Stimulated activated CD4-positive, alpha-beta T cell treated with anti-CD3 and anti-CD28 coated beads, TNF-alpha, amount 100 ng/mL, for 4 hours (primary cell): ENCODE measurements around the gene SLC13A2.
"Not testable (repeated sequence)": the region's sequence is repeated elsewhere in the genome, so short reads cannot be mapped to it uniquely, and the experiment has no call there.

Experiments
- DNase-seq, 3 experiments: peaks; one replicate each; pipeline ENCODE4 v3.0.0-alpha.2; 2020; ENCODE audit warnings: low read depth in 3 of 3

Gene SLC13A2

DNA sequence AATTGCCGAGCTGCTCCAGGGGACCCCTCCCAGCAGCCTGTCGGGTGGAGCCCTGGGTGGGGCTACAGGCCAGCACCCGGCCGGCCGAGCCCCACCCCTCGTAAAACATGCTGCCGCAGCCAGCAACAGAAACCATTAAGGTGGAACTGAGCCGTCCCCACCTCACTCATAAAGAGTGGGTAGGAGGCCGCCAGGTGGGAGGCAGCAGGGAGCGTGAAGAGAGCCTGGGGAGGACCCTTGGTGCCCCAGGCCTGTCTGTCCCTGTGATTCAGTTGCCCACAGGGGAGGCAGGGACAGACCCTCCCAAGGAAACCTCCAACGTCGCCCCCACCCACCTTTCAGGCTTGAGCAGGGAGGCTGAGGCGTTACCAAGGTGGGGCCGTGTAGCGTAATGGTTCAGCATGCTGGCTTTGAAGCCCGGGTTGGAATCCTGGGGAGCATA is 41.1 kb downstream of the SLC13A2 start:
- DNase-seq = no peak

DNA sequence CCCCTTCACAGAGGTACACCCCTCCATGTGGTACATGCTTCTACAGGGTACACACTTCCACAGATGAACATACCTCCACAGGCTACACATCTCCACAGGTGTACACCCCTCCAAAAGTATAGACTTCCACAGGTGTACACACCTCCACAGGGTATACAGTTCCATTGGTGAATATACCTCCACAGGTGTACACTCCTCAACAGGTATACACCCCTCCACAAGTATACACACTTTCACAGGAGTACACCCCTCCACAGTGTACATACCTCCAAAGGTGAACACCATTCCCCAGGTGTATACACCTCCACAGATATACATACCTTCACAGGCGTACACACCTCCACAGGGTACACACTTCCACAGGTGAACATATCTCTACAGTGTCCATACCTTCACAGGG is 42.1 kb downstream of the SLC13A2 start:
- no peak for DNase-seq

DNA sequence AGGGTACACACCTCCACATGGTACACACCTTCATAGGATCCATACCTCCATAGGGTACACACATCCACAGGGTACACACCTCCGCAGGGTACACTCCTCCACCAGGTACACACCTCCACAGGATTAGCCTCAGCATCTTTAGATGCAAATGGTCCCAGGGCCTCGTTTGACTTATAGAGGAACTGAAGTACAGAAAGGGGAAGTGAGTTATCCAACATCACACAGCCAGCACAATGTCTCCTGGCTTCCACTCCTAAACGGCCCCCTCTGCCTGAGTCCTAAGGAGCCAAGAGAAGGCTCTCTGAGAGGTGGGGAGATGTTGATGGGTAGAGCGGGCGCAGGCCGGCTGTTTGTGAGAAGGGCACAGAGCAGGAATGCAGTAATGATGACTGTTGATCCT is 44.7 kb downstream of the SLC13A2 start:
- no peak for DNase-seq

DNA sequence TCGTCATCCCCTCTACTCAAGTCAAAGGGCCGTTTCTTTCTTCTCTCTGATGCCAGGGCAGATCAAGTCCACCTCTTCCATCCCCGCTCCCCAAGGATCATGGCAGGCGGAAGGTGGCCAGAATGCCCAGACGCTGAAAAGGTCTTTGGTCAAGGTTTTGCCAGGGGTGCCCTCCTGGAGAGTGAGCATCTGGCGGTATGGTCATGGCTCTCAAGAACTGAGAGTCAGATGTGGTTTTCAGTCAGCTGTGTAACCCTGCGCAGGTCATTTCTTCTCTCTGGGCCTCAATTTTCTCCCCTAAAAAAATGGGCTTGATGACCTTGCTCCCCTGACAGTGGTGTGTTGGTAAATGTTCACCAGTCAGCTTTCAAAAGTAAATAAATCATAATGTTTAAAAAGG is 45.1 kb downstream of the SLC13A2 start:
- no peak for DNase-seq

DNA sequence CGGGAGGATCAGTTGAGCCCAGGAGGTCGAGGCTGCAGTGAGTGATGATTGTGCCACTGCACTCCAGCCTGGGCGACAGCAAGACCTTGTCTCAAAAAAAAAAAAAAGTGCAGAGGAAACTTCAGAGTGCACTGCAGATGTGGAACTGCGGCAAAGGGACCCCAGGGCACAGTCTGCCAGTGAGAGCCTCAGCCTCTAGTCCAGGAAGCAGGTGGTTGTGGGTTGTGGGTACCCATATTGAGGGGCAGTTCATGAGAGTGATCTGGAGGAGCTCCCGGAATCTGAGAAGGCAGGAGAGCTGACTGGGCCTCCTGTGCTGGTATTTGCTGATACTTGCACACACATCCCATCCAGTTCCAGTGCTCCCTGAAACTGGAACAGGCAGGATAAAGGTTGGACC is 45.8 kb downstream of the SLC13A2 start:
- DNase-seq = no peak

DNA sequence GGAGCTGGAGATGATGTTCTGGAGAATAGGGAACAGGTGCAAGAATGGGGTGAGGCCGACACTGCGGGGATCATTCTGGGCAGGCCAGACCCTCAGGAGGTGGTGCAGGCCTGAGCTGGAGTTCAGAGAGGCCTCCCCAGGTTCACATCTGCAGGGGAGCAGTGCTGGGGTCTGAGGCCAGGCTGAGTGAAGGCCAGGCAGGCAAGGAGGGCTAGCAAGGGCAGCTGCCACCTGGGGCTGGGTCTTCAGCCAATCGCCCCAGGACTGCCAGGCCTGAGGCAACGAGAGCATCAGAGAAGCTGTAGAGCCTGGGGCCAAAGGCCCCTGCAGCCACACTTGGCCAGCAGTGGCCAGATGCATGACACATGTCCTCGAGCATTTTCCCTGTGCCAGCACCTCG is 47.2 kb downstream of the SLC13A2 start:
- DNase-seq = no peak

DNA sequence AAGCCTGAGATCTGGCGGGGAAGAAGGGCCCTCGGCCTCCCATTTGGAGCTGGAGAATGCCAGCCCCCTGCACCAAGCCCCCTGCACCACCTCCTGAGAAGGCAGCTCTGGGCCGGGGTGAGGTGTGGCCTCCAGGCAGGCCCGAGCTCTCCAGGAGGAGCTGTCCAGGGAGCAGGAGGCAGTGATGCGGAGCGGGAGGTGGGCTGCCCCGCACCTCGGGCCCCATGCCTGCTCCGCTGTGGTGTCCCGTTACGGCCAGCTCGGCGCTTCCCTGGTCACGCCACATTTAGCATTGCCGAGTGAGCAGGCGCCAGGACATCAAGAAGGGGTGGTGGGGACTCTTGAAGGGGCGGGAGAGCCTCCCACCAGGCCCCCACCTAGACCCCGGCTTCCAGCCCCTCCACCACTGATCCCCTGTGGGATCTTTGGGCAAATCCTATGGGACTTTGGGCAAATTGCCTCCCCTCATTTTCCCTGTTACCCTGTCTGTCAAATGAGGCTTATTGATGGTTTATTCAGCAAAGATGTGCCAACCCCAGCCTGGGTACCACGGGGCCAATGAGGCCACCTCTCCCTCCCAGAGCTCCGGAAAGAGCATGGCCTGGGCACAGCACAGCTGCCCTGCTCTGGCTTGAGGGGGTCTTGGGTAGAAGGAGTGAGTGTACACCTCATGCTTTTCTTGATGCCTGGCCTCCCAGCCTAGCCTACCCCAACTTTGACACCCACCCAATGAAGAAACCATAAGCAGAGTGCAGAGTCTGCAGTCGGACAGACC is 48.1 kb downstream of the SLC13A2 start:
- DNase-seq = no peak

DNA sequence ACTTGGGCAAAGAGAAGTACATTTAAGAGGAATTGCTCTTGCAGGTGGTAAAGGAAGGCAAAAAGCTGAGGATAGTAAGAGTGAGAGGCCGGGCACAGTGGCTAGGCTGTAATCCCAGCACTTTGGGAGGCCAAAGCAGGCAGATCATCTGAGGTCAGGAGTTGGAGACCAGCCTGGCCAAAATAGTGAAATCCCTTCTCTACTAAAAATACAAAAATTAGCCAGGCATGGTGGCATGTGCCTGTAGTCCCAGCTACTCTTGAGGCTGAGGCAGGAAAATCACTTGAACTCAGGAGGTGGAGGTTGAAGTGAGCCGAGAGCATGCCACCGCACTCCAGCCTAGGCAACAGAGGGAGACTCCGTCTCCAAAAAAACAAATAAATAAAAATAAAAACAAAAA is 48.8 kb downstream of the SLC13A2 start:
- not testable (repeated sequence) for DNase-seq

DNA sequence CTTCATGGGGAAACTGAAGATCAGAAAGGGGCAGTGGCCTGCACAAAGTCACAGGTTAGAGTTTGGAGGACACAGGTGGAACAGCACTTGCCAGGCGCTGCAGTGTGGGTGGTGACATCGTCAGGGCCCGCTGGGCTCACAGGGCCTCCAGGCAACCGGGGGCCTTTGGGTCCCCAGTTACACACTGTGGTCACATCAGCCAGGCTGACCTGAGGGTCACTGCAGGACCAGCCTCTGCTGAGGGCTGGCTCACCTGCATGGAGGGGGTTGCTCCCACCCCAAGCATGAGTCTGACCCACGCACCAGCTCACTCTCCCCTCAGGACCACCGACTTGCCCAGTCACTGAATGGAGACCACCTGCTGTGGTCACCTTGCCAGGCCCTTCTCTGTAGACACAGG is 49.7 kb downstream of the SLC13A2 start:
- DNase-seq = no peak

DNA sequence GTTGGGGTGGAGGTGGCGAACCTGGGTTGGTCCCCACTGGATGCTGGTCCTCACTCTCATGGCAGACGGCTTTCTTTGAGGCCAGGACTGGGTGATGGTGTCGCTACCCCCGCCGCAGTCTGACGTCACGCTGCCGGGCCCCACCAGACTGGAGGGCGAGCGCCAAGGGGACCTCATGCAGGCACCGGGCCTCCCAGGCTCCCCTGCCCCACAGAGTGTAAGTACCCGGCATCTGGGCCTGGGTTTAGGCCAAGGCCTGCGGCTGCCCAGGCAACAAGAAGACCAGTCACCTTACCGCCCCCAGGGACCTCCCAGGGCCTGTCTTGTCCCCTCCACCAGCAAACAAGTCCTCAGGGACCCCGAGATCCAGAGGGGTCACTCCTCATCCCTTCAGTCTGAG is 50.4 kb downstream of the SLC13A2 start:
- no peak for DNase-seq

DNA sequence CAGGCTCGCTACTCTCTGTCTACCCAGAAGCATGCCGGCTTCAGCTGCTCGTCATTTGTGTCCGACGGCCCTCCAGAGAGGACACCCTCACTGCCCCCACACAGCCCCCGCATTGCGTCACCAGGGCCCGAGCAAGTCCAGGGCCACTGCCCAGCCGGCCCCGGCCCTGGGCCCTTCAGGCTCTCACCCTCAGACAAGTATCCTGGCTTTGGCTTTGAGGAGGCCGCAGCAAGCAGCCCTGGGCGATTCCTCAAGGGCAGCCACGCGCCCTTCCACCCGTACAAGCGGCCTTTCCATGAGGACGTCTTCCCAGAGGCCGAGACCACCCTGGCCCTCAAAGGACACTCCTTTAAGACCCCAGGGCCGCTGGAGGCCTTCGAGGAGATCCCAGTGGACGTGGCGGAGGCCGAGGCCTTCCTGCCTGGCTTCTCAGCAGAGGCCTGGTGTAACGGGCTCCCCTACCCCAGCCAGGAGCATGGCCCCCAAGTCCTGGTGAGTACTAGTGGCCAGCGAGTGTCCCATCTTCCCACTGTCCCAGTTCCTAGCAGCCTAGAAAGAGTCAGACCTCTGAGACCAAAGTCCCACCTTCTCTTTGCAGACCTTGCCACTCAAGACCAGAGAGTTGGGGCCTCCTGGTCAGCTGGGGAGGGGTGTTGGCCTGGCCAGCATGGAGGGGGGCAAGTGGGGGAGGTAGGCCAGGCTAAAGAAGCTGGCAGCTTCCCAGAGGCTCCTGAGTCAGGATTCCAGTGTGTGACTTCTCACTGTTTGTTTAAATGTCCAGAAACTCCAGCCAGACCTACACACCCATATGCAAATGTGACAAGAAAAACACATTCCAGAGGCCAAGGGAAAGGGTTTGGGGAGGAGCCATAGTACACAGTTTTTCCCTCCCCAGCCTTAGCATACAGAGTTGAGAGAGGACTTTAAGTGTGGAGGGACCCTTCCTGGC is 51.3 kb downstream of the SLC13A2 start:
- no peak for DNase-seq

DNA sequence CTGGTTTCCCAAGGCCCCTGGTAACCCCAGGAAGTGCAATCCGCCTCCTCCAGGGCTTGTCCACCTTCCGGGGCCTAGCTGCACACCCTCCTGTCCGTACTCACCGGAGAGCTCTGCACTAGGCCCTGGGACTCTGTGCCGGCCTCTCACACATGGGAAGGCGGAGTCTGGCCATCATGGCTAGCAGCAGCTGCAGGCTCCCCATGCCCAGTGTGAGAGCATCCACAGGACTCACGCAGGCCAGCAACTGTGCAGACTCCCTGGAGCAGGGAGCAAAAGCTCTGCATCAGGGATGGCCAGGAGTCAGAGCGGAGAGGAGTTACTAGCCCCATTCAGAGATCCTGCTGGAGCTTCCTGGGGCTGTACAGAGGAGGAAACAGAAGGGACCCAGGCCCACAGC is 52.9 kb downstream of the SLC13A2 start:
- no peak for DNase-seq

DNA sequence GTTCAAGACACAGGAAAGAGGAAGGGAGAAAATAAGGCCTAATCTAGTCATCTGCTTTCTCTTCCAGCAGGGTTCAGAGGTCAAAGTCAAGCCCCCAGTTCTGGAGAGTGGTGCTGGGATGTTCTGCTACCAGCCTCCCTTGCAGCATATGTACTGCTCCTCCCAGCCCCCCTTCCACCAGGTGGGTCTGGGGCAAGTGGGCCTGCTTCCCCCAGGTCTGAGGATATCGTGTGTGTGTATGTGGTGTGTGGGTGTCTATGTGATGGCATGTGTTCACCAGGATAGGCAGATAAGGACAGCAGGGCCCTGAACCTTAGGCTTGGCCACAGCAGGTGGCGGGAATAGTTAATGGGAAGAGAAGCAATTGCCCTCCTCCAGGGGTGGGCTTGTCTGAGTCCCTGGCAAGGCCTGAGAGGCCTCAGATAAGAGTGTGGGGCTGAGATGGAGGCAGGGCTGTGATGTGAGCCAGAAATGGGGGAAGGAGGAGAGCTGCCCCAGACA is 53.8 kb downstream of the SLC13A2 start:
- DNase-seq = no peak

DNA sequence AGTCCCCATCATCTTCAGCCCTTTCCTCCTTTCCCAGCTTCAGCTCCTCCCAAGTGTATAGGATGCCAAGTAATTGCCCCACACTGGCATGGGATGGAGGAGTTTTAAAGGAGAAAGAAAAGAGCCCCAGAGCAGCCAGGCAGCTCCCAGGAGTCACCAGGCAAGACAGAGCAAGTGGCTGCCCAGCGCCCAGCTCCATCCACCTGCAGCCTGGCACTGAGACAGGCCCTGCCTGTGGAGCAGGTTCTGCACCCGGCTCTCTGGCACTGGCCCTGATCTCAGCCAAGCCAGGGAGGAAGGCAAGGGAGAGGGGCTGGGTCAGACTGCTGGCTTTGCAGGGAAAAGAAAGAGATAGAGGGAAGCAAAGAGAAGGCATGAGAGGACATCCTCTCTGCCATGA is 54.4 kb downstream of the SLC13A2 start:
- DNase-seq = no peak

DNA sequence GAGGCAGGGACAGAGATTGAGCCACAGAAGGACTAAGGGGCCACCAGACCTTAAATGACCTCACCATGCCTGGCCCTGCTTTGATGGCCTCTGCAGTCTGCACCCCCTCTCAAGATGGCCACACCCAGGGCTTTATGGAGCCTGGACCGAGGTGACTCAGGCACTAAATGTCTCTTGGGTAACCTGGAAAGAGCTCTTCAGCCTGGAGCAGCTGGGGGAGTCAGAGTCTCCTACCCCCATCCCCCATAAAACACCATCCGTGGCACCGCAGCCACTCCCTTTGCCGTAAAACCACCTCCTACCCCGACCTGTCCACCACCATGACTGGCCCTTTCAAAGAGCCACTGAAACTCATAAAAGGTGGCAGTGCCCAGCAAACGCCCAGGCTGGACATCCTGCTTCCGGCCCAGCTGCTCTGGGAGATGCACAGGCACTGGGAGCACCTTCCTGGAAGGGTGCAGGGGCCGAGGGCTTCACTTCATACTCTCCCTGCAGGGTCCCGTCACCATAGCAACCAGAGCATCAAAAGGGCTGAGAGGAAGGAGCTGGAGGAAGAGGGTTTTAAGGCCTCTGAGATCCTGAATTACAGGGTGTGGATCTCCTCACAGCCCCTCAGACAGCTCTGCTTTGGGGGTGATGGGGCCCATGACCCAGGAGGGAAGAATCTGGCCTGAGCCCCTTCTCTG is 55.0 kb downstream of the SLC13A2 start:
- no peak for DNase-seq

DNA sequence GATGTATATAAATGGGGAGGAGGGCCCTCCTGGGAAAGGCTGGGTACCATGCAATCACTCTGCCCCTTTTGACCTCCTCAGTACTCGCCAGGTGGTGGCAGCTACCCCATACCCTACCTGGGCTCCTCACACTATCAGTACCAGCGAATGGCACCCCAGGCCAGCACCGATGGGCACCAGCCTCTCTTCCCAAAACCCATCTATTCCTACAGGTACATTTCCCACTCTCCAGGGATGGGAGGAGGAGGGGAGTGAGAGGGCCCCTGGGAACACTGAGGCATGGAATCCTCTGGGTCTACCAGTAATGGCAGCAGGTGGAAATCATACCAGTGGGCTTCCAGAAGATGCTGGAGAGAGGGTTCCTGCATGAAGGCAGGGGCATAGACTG is 55.6 kb downstream of the SLC13A2 start:
- no peak for DNase-seq

DNA sequence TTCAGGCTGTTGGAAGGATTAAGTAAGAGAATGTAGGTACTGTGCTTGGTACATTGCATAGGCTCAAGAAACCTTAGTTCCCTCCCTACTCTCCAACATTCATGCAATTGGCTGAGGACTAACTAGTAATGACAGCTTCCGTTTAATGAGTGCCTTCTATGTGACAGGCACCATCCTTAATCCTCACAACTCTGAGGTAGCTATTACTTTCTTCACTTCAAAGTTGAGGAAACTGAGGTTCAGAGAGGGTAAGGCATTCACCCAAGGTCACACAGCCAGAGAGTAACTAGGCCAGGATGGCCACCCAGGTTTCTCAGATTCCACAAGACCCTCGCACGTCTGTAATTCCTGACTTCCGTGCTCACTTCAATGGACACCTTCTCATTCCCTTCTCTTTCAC is 56.8 kb downstream of the SLC13A2 start:
- DNase-seq = no peak

DNA sequence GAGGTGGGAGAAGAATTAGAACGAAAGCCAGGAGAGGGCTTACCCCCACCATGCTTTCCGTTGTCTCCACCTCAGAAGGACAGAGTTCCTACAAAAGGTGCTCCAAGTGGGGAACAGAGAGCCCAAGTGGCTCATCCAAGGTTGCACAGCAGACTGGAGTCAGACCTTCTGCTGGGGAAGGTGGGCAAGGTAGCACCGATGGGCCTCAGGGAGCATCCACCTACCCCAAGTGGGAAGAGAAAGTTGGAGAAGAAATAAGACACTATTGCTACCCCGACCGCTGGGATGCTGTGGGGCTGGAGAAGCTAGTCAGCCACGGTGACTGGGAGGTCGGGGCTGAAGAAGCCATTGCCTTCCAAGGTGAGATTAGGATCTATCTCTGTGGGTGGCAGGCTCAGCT is 57.5 kb downstream of the SLC13A2 start:
- DNase-seq = no peak

DNA sequence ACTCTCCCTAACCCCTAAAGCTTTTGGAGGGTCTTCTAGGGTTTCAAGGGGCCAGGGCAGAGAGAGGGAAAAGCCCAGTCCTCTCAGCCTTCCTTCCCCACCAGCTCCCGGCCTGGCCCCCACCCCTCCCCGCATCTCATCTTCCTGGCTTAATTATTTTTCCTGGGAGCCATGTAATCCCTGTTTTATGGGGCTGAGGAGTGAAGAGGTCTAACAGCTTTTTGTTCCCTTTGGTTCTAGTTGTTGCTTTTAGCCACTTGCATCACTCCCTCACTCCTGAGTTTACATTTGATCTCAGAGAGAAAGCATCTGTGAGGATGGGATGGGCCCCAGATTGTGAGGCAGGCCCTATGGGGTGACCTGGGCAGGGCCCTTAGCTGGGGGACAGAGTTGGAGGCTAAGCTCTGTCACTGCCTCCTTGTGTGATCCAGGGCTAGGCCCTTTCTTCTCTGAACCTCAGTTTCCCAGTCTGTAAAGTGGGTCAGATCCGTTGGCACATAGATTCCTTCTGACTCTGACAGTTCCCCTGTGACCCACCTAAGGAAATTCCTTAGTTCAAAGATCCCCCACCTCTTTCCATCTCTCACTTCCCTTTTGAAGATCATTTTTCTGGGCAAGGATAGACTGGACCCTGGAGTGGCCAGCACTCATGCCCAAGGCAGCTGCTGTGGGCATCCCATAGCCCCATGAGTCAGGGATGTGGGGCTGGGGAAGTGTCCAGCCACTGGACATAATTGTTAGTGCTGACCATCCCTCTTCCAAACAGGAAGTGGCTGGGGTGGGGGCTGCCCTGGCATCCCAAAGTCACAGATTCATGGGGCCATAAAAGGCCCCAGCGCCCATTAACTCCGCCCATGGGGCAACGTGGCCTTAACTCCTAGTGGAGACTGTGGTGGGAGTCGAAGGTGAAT is 58.9 kb downstream of the SLC13A2 start:
- no peak for DNase-seq

DNA sequence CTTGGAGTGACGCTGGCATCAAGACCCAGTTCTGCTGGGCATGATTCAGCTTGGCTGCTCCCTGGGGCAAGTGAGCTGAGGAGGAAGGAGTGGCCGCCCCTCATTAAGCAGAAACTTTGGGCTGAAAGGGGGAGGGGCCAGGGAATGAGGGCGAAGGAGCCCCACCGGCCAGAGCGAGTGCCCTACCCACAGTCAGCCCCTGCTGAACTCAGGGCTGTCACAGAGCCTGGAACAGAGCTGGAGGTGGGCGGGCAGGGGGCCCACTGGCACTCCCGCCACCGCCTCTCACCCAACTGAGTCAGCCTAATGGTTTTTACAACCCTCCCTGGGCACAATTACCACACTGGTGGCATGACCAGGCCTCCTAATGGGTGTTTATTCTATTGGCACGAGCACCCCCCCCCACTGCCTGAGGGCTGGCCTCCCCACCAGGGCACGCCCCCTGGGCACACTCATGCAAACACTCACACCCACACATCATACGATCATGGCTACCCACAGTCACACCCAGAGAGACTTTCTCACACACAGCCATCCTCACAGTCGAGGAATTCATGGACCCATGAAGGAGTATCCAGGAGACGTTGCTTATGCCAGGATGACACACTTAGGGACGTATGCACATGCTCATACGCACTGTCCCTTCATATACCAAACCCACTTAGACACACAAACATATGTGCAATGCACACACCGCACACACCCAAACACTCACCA is 59.8 kb downstream of the SLC13A2 start:
- no peak for DNase-seq
